Endodermal cell (in vitro differentiated cells): Measurements from ENCODE around the gene ARHGAP11B. TPM values are rescaled to one million over a fixed set of nuclear protein-coding genes. Genes with fewer than 3 reads are reported as not detected.
"Not testable (repeated sequence)": the region's sequence is repeated elsewhere in the genome, so short reads cannot be mapped to it uniquely, and the experiment has no call there.

Experiments
- DNase-seq: peaks from one replicate; pipeline ENCODE4 v3.0.0-alpha.2; 2017
- H3K27ac ChIP-seq: 2 replicates; pipeline ENCODE4 v1.5.1; 2013; ENCODE audit warnings: mild to moderate bottlenecking, low read depth, low read length, moderate library complexity
- H3K27me3 ChIP-seq: 2 replicates; pipeline ENCODE4 v1.6.1; 2013; ENCODE audit warnings: mild to moderate bottlenecking, low read length, moderate library complexity; ENCODE audit not compliant: insufficient read depth, control insufficient read depth, poor library complexity, severe bottlenecking
- H3K36me3 ChIP-seq: 2 replicates; pipeline ENCODE4 v1.7.0; 2013; ENCODE audit warnings: mild to moderate bottlenecking, low read length, moderate library complexity; ENCODE audit not compliant: control insufficient read depth, insufficient read depth
- H3K4me1 ChIP-seq: one replicate; pipeline ENCODE4 v1.7.0; 2013; ENCODE audit warnings: low read length; ENCODE audit not compliant: control insufficient read depth, insufficient read depth
- H3K4me3 ChIP-seq: 2 replicates; pipeline ENCODE4 v1.5.1; 2013; ENCODE audit warnings: mild to moderate bottlenecking, low read length, moderate library complexity
- H3K9ac ChIP-seq: 2 replicates; pipeline ENCODE4 v1.6.1; 2013; ENCODE audit warnings: mild to moderate bottlenecking, low read length, moderate library complexity; ENCODE audit not compliant: poor library complexity, severe bottlenecking; ENCODE audit errors: extremely low read depth
- H3K9me3 ChIP-seq: 2 replicates; pipeline ENCODE4 v1.6.1; 2013; ENCODE audit warnings: mild to moderate bottlenecking, low read length, moderate library complexity; ENCODE audit not compliant: control insufficient read depth
- H3K27ac Mint-ChIP-seq: 2 replicates; pipeline ENCODE4 v1.8.0; 2020; ENCODE audit warnings: mixed read lengths
- H3K27me3 Mint-ChIP-seq: 2 replicates; pipeline ENCODE4 v1.8.0; 2021; ENCODE audit warnings: mild to moderate bottlenecking, mixed read lengths; ENCODE audit not compliant: insufficient read depth
- H3K36me3 Mint-ChIP-seq: 2 replicates; pipeline ENCODE4 v1.8.0; 2020; ENCODE audit warnings: low read depth, mixed read lengths
- H3K4me1 Mint-ChIP-seq: 2 replicates; pipeline ENCODE4 v1.8.0; 2020; ENCODE audit warnings: mixed read lengths
- H3K4me3 Mint-ChIP-seq: 2 replicates; pipeline ENCODE4 v1.8.0; 2020; ENCODE audit warnings: mild to moderate bottlenecking, moderate library complexity, mixed read lengths
- H3K9me3 Mint-ChIP-seq: 2 replicates; pipeline ENCODE4 v1.8.0; 2020; ENCODE audit warnings: mild to moderate bottlenecking, mixed read lengths
- CTCF ChIP-seq: fragments of 200-600 bp; sonication (generic); conservative IDR thresholded peaks from 2 replicates; pipeline ENCODE4 v1.5.0; 2021; ENCODE audit warnings: antibody characterized with exemption, mild to moderate bottlenecking
- WGBS, 2 experiments: methylation state at CpG; one replicate each; pipeline versions ENCODE4 v1.1.5 to v1.1.7; 2013; ENCODE audit warnings: missing lambda C conversion rate in 2 of 2, mixed read lengths in 1 of 2; ENCODE audit not compliant: insufficient coverage in 1 of 2, insufficient read length in 1 of 2; 5-methylcytosine and 5-hydroxymethylcytosine counted together
- total RNA-seq, 2 donors: library from RNA; stranded (reverse); fragmentation: NEBNext Ultra II Directional in 1 of 2; extraction: Animal tissue kit (Norgen Biotek cat#: 25700) in 1 of 2; gene quantifications; 2 replicates in 1 of 2; 3 replicates in 1 of 2; pipeline ENCODE4 v1.2.1, GENCODE V29; 2021

The ARHGAP11B gene

GRCh38 chr15:30675126-30675525, 49.2 kb downstream of the ARHGAP11B start:
- Histone ChIP-seq H3K4me3 (no peak overlapping the region), H3K9me3 (no peaks in the 10 kb centered on the region), H3K27me3 (no peaks in the 10 kb centered on the region), H3K9ac (no peak overlapping the region), H3K4me1 (no peaks in the 10 kb centered on the region), H3K27ac (no peak overlapping the region), H3K36me3 (peaks cover 31% of the 10 kb centered on the region)
- no peaks in the 10 kb centered on the region for H3K4me1 Mint-ChIP-seq
- H3K4me3 Mint-ChIP-seq, result no peak overlapping the region
- H3K27me3 Mint-ChIP-seq, result no peaks in the 10 kb centered on the region
- H3K9me3 Mint-ChIP-seq, result no peaks in the 10 kb centered on the region
- H3K36me3 Mint-ChIP-seq, result peaks cover 31% of the 10 kb centered on the region
- H3K27ac Mint-ChIP-seq, result no peak overlapping the region
- no peak for DNase-seq
- TF ChIP-seq CTCF, result no peak

GRCh38 chr15:30675891-30676290, 50.0 kb downstream of the ARHGAP11B start:
- H3K36me3 ChIP-seq, result peaks cover 23% of the 10 kb centered on the region
- H3K27ac ChIP-seq, H3K9me3 ChIP-seq, DNase-seq, H3K4me3 Mint-ChIP-seq, H3K9ac ChIP-seq, H3K4me3 ChIP-seq, H3K4me1 ChIP-seq, H3K27me3 Mint-ChIP-seq, H3K9me3 Mint-ChIP-seq, H3K4me1 Mint-ChIP-seq, H3K27me3 ChIP-seq: not testable (repeated sequence)
- H3K36me3 Mint-ChIP-seq, result peaks cover 27% of the 10 kb centered on the region
- H3K27ac Mint-ChIP-seq, result peak overlapping the region; percentile 26
- 97 to 100% methylated on average over 1 to 3 of the region's 4 CpGs for WGBS, 2 experiments

- H3K27ac Mint-ChIP-seq, DNase-seq, H3K4me3 Mint-ChIP-seq, H3K9ac ChIP-seq, H3K27me3 Mint-ChIP-seq, H3K4me3 ChIP-seq, H3K27me3 ChIP-seq, H3K9me3 Mint-ChIP-seq, H3K4me1 ChIP-seq, H3K9me3 ChIP-seq, H3K27ac ChIP-seq, H3K4me1 Mint-ChIP-seq: not testable (repeated sequence)
- H3K36me3 Mint-ChIP-seq, result peaks cover 12% of the 10 kb centered on the region
- H3K36me3 ChIP-seq, result peaks cover 10% of the 10 kb centered on the region
- WGBS, 2 experiments, result no CpG with 5 or more reads among the region's 3 CpGs
Observed at GRCh38 chr15:30680997-30681396, 55.1 kb downstream of the ARHGAP11B start.

- H3K27me3 ChIP-seq, H3K27ac Mint-ChIP-seq, H3K9ac ChIP-seq, H3K36me3 Mint-ChIP-seq, H3K4me1 Mint-ChIP-seq, H3K27ac ChIP-seq, H3K9me3 ChIP-seq, H3K4me3 ChIP-seq, H3K36me3 ChIP-seq, H3K9me3 Mint-ChIP-seq, H3K4me3 Mint-ChIP-seq, DNase-seq, H3K4me1 ChIP-seq, H3K27me3 Mint-ChIP-seq: not testable (repeated sequence)
- 89% methylated on average over 5 of the region's 6 CpGs; no CpG with 5 or more reads in 1 of the 2 experiments for WGBS, 2 experiments
Observed at GRCh38 chr15:30685709-30686285, 59.9 kb downstream of the ARHGAP11B start.

- H3K4me3 ChIP-seq, H3K36me3 Mint-ChIP-seq, H3K9ac ChIP-seq, H3K4me3 Mint-ChIP-seq, H3K27ac Mint-ChIP-seq, H3K4me1 Mint-ChIP-seq, H3K27me3 ChIP-seq, H3K4me1 ChIP-seq, H3K9me3 ChIP-seq, H3K9me3 Mint-ChIP-seq, DNase-seq, H3K36me3 ChIP-seq, H3K27ac ChIP-seq, H3K27me3 Mint-ChIP-seq: not testable (repeated sequence)
- 92% methylated on average over 2 of the region's 2 CpGs; no CpG with 5 or more reads in 1 of the 2 experiments for WGBS, 2 experiments
Observed at GRCh38 chr15:30686651-30687050, 60.7 kb downstream of the ARHGAP11B start.

Other genes with a start within 250 kb of the ARHGAP11B start
- 1 to 10 TPM; 1.1 to 1.7 TPM for gene CHRFAM7A, start 232.6 kb upstream of the ARHGAP11B start, total RNA-seq
- 1 to 10 TPM in 1 of 2 donors, under 1 TPM in 1; 0.31 to 1.7 TPM for gene GOLGA8R, start 211.9 kb upstream of the ARHGAP11B start, total RNA-seq
- not detected for gene GOLGA8Q, start 74.1 kb upstream of the ARHGAP11B start, total RNA-seq
- gene GOLGA8H, start 22.1 kb upstream of the ARHGAP11B start, total RNA-seq, result under 1 TPM; 0.31 to 0.57 TPM